Right forelimb (tissue), 1 donor: ENCODE measurements around the gene KTN1.

Experiments used
- DNase-seq: peaks from one replicate; pipeline ENCODE4 v3.0.0-alpha.2; 2018

KTN1 gene

DNA sequence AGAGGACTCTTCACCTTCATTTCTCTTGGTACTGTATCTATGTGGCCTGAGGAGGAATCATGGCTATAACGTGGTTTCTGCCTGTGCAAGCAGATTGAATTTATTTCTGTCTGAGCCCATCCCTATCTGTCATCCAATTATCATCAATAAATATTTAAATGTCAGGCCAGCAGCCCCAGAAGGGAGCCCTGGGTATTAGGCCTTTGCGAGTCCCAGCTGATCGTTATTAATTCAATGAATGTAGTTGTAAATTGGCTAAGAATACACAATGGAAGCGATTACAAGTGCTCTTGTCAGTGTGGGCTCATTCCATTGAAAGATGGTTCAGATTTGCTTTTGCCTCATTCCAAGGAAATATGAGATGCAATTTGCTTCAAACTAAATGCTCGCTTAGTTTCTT lies 142.0 kb downstream of the KTN1 start:
- no peak for DNase-seq

DNA sequence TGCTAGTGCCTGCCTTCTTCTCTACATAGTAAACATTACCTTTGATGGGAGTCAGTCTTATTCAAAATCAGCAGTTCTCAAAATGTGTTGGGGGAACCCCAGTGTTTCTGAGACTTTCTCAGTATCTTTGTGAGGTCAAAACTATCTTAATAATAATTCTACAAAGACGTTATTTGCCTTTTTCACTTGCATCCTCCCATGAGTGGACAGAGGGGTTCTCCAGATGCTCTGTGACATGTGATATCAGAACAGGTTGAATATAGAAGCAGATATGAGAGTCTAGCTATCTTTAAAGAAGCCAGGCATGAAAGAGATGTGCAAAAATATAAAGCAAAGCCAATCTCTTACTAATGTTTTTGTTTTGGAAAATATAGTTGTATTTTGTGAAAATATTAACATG lies 144.7 kb downstream of the KTN1 start:
- DNase-seq, result no peak

DNA sequence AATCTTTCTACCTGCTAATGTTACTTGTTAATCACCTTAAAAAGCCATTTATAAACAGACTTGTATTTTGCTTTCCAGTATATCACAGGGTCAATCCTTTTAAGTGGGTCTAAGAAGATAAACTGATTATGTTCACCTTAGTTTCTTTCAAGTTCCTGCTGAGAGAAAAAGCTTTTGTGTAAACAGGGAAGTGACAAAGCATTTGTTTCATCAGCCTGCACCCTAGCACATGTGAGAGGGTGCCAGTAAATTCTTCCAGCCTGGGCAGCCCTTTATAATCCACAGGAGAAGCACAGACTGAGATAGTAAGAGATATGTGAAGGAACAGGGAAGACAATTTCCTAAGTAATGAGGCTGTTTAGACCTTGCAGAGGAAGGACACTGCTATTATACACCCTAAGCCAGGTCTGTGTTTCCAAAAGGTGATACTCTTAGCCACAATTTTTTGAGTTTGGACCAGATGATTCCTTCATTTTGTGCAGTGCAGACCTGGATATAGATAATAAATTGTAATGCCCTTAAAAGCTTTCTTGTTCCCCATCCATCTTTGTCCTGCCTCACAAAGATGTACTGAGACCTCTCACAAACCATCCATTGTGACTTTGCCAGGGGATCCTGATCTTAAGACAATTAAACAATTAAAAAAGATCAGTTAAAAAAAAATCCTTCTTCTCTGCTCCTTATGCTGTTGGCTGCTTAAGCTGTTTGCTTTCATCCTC lies 150.7 kb downstream of the KTN1 start:
- no peak for DNase-seq

DNA sequence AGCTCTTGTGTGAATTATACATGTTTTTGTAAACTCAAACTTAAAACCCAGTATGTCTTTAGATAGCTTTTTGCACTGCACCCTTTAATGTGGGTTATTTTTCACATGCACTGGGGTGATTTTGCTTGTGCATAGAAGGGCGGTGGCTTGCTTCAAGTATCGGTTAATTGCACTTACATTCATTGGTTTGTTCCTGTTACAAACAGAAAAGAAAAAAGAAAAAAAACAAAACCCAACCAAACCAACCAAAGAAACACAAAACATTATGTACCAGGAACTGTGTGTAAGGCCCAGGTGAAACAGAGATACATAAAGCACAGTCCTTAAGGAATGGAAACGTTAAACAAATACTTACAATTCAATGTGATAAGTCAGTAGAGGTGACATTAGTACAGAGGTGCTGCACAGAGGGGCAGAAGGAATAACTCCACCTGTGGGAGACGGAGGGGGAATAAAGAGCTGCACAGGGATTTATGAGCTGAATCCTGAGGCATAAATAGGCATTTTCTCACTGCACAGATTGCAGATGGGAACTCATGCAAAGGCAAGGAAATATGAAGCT lies 151.4 kb downstream of the KTN1 start:
- no peak for DNase-seq

DNA sequence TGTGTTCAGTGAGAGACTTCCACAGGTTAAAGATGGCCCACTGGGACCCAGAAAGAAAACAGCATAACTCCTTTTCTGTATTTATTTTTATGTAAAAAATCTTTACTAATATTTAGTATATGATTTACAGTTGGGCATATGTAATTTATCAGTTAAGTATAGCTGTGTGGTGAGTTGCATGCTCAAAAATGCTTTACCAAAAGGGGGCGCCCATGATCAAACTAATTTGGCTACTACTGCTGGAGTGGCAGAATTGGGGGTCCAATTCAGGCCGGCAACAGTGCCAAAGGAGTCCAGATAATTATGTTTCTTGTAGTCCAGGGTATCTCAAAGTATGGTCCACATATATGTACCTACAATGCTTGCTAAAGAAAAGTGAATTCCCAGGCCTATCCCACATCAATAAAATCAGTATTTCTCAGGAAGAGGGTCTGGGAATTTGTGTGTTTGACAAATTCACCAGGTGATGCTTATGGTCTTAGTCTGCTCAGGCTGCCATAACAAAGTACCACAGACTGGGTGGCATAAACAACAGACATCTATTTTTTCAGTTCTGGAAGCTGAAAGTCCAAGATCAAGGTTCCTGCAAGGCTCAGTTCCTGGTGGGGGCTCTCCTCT lies 152.0 kb downstream of the KTN1 start:
- DNase-seq, result no peak

DNA sequence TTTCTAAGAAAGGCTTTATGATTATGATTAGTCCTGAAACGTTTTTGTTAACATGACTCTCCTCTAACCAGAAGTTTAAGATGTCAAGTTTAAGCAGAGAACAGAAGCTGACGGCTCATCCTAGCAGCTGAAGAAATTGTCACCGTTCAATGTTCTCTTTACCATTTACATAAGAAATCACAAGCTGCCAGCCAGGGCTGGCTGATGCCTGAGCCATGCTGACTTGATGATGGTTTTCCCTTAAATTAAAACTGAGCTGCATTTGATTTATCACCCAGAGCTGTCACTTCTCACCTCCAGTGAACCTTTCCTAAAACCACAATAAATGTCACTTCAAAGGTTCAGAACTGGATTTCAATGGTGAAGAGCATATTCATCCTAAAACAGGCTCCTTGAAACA lies 153.6 kb downstream of the KTN1 start:
- no peak for DNase-seq
